Germinal center (tissue), 1 donor: ENCODE results near the gene ANK3.

ENCODE experiments used
- DNase-seq: peaks from one replicate; pipeline ENCODE4 v3.0.0; 2012; ENCODE audit warnings: mixed read lengths, low spot score

ANK3 gene

GRCh38 chr10:60413306-60414012 is 23.8 kb upstream of the ANK3 start:
- no peak for DNase-seq

GRCh38 chr10:60410970-60411369 is 21.3 kb upstream of the ANK3 start:
- DNase-seq, result no peak

- DNase-seq, result no peak
Measured at GRCh38 chr10:60409202-60409601, 19.5 kb upstream of the ANK3 start.

- no peak for DNase-seq
Measured at GRCh38 chr10:60406182-60406581, 16.5 kb upstream of the ANK3 start.

- no peak for DNase-seq
Measured at GRCh38 chr10:60405172-60405571, 15.5 kb upstream of the ANK3 start.

- DNase-seq, result no peak
Measured at GRCh38 chr10:60403168-60403873, 13.6 kb upstream of the ANK3 start.

GRCh38 chr10:60400366-60400765 is 10.7 kb upstream of the ANK3 start:
- no peak for DNase-seq

GRCh38 chr10:60399328-60399727 is 9.7 kb upstream of the ANK3 start:
- no peak for DNase-seq

- no peak for DNase-seq
Measured at GRCh38 chr10:60397792-60398191, 8.1 kb upstream of the ANK3 start.

GRCh38 chr10:60396766-60397165 is 7.1 kb upstream of the ANK3 start:
- DNase-seq, result no peak

- DNase-seq, result no peak
Measured at GRCh38 chr10:60395711-60396110, 6.0 kb upstream of the ANK3 start.

GRCh38 chr10:60394446-60394845 is 4.8 kb upstream of the ANK3 start:
- DNase-seq, result no peak

GRCh38 chr10:60390224-60390626 is 550 bp upstream of the ANK3 start:
- no peak for DNase-seq

- DNase-seq, result peak; percentile 19
Measured at GRCh38 chr10:60388709-60389301, 870 bp downstream of the ANK3 start.

- DNase-seq, result no peak
Measured at GRCh38 chr10:60388116-60388625, 1.5 kb downstream of the ANK3 start.

GRCh38 chr10:60387531-60387930 is 2.1 kb downstream of the ANK3 start:
- DNase-seq, result no peak

GRCh38 chr10:60385399-60385738 is 4.3 kb downstream of the ANK3 start:
- no peak for DNase-seq

- DNase-seq, result no peak
Measured at GRCh38 chr10:60384708-60385398, 4.8 kb downstream of the ANK3 start.

- no peak for DNase-seq
Measured at GRCh38 chr10:60384011-60384410, 5.7 kb downstream of the ANK3 start.

GRCh38 chr10:60382946-60383681 is 6.6 kb downstream of the ANK3 start:
- DNase-seq, result no peak

GRCh38 chr10:60380781-60381180 is 8.9 kb downstream of the ANK3 start:
- no peak for DNase-seq

GRCh38 chr10:60377955-60378354 is 11.7 kb downstream of the ANK3 start:
- DNase-seq, result no peak
